HG02610 (cell line): ENCODE results near the gene TMEM107.

ENCODE experiments used
- ATAC-seq: cut with Tn5 transposase; IDR thresholded peaks from one replicate; pipeline ENCODE4 v1.9.1; 2021; ENCODE audit warnings: mild to moderate bottlenecking, moderate library complexity; ENCODE audit not compliant: unreplicated experiment

The TMEM107 gene

GRCh38 chr17:8162997-8163977, 12.9 kb downstream of the TMEM107 start:
- no peak for ATAC-seq

- no peak for ATAC-seq
Measured at GRCh38 chr17:8162233-8162996, 13.8 kb downstream of the TMEM107 start, which contains the start of gene VAMP2. VAMP2 (minus strand) TSS chr17:8162948; CDS start chr17:8162879, 69 bp downstream.

GRCh38 chr17:8161289-8162232, 14.6 kb downstream of the TMEM107 start:
- no peak for ATAC-seq

- no peak for ATAC-seq
Measured at GRCh38 chr17:8160741-8161221, 15.4 kb downstream of the TMEM107 start.

- ATAC-seq, result no peak
Measured at GRCh38 chr17:8160224-8160577, 16.0 kb downstream of the TMEM107 start.

GRCh38 chr17:8159459-8160223, 16.5 kb downstream of the TMEM107 start:
- ATAC-seq, result no peak

GRCh38 chr17:8159032-8159400, 17.2 kb downstream of the TMEM107 start:
- no peak for ATAC-seq

GRCh38 chr17:8158267-8159031, 17.7 kb downstream of the TMEM107 start:
- no peak for ATAC-seq

- ATAC-seq, result peak; percentile 69
Measured at GRCh38 chr17:8156246-8156992, 19.8 kb downstream of the TMEM107 start.

- no peak for ATAC-seq
Measured at GRCh38 chr17:8155996-8156245, 20.3 kb downstream of the TMEM107 start.

GRCh38 chr17:8155231-8155995, 20.8 kb downstream of the TMEM107 start:
- ATAC-seq, result no peak

- ATAC-seq, result no peak
Measured at GRCh38 chr17:8154608-8155155, 21.5 kb downstream of the TMEM107 start.

GRCh38 chr17:8153957-8154607, 22.1 kb downstream of the TMEM107 start:
- ATAC-seq, result no peak

- no peak for ATAC-seq
Measured at GRCh38 chr17:8153525-8153956, 22.6 kb downstream of the TMEM107 start.

GRCh38 chr17:8153031-8153451, 23.1 kb downstream of the TMEM107 start:
- ATAC-seq, result no peak

GRCh38 chr17:8152112-8152775, 23.9 kb downstream of the TMEM107 start, which contains the start of gene PER1:
PER1 (minus strand) TSS chr17:8152404; CDS start chr17:8150706, 1,698 bp downstream.
- ATAC-seq, result peak; percentile 22
